Transverse colon (tissue), 4 donors: ENCODE results near the gene FAM43B. TPM values are rescaled to one million over a fixed set of nuclear protein-coding genes. Genes with fewer than 3 reads are reported as not detected.
A peak's percentile ranks its signal among the peaks of the same experiment; 100 is the strongest.

Experiments used
- DNase-seq: peaks from one replicate; pipeline ENCODE4 v3.0.0-alpha.2; 2019
- H3K27ac ChIP-seq, 4 donors: fragments of 200-600 bp; sonication (generic); 2 replicates each; pipeline ENCODE4 v1.5.1; 2016 to 2018; ENCODE audit warnings: inconsistent platforms in 4 of 4
- H3K27me3 ChIP-seq: fragments of 200-600 bp; sonication (generic); 2 replicates; pipeline ENCODE4 v1.5.1; 2017; ENCODE audit warnings: inconsistent platforms
- H3K36me3 ChIP-seq, 4 donors: fragments of 200-600 bp; sonication (generic); 2 replicates each; pipeline ENCODE4 v1.5.1; 2017 to 2019; ENCODE audit warnings: inconsistent platforms in 4 of 4
- H3K4me1 ChIP-seq, 4 donors: fragments of 200-600 bp; sonication (generic); 2 replicates each; pipeline ENCODE4 v1.5.1; 2017 to 2020; ENCODE audit warnings: inconsistent platforms in 4 of 4
- H3K4me3 ChIP-seq, 4 donors: fragments of 200-600 bp; sonication (generic); 1 replicate in 1 of 4; 2 replicates in 3 of 4; pipeline versions ENCODE4 v1.5.1 to v1.6.1; 2017 to 2019; ENCODE audit warnings: inconsistent platforms in 4 of 4
- H3K9me3 ChIP-seq, 2 donors: fragments of 200-600 bp; sonication (generic); 2 replicates each; pipeline ENCODE4 v1.5.1; 2017 to 2019; ENCODE audit warnings: inconsistent platforms in 2 of 2
- CTCF ChIP-seq, 5 experiments: fragments of 200-600 bp in 3 of 5; fragments of 450-650 bp in 2 of 5; sonication (generic) in 3 of 5; IDR thresholded peaks; 1 replicate in 2 of 5; 2 replicates in 3 of 5; pipeline ENCODE4 v1.5.1; 2016 to 2017; ENCODE audit warnings: antibody characterized with exemption in 5 of 5, inconsistent platforms in 3 of 5, mild to moderate bottlenecking in 2 of 5, moderate library complexity in 1 of 5
- EP300 ChIP-seq: sonication (generic); formaldehyde crosslinking; IDR thresholded peaks from one replicate; pipeline ENCODE4 v1.6.1; 2017; ENCODE audit warnings: antibody characterized with exemption, low read depth
- POLR2A ChIP-seq: fragments of 450-650 bp; IDR thresholded peaks from one replicate; pipeline ENCODE4 v1.6.1; 2016; ENCODE audit warnings: antibody characterized with exemption, mild to moderate bottlenecking, moderate library complexity
- POLR2AphosphoS5 ChIP-seq, 3 donors: sonication (generic); formaldehyde crosslinking; IDR thresholded peaks; one replicate each; pipeline ENCODE4 v1.6.1; 2016; ENCODE audit warnings: antibody characterized with exemption in 3 of 3
- WGBS, 2 donors: methylation state at CpG; one replicate each; pipeline ENCODE4 v1.1.5; 2018; ENCODE audit warnings: low coverage in 1 of 2; 5-methylcytosine and 5-hydroxymethylcytosine counted together
- in situ Hi-C, 4 donors: fragments of 200-750 bp; cut with MboI; loops; one replicate each; pipeline versions ENCODE4 v1.15.0 to v1.15.1; 2017; ENCODE audit warnings: low sequenced_read_pairs in 3 of 4, low pct_ligation_motif_present in 1 of 4, low pct_unique_long_range_greater_than_20kb in 1 of 4
- intact Hi-C: fragments of 100-400 bp; cut with DNase I; formaldehyde crosslinking; loops from one replicate; pipeline ENCODE4 v1.15.1; 2023; ENCODE audit warnings: low total_unique reads
- total RNA-seq, 4 donors: library from RNA; depleted of rRNA; stranded (reverse); fragments of >200 nt; gene quantifications; one replicate each; pipeline ENCODE4 v1.1.0, GENCODE V29; 2016

The FAM43B gene
- total RNA-seq, 4 donors from 2014 or later, result not detected

- in situ Hi-C loops, result loop anchor here in 1 of 4 donors (25.0 kb wide), 1 partner anchor 666 kb away; no protein-coding TSS in a partner anchor
- no peak for TF ChIP-seq CTCF (IDR thresholded peaks at IDR 0.05)
- no peak for TF ChIP-seq POLR2A
- no peak for TF ChIP-seq POLR2AphosphoS5 (IDR thresholded peaks at IDR 0.05)
- TF ChIP-seq EP300, result no peak
These were observed 5.7 kb upstream of the FAM43B start for GRCh38 chr1:20546637-20547036.

GRCh38 chr1:20551161-20551560 lies 1.2 kb upstream of the FAM43B start:
- Histone ChIP-seq H3K9me3 (no peaks in the 10 kb centered on the region), H3K36me3 (no peaks in the 10 kb centered on the region), H3K27ac (no peak overlapping the region), H3K4me3 (no peak overlapping the region), H3K4me1 (peaks cover 0 to 22% (median 10%) of the 10 kb centered on the region in 4 donors), H3K27me3 (peaks cover 91% of the 10 kb centered on the region)
- in situ Hi-C loops (no loop called here), intact Hi-C loops (no loop called here)
- 39 to 40% methylated on average over 3 of the region's 3 CpGs for WGBS, 2 donors
- no peak for TF ChIP-seq POLR2AphosphoS5 (IDR thresholded peaks at IDR 0.05)
- no peak for TF ChIP-seq CTCF (IDR thresholded peaks at IDR 0.05)
- no peak for TF ChIP-seq POLR2A
- no peak for TF ChIP-seq EP300
- DNase-seq, result no peak

More at GRCh38 chr1:20546637-20547036, 5.7 kb upstream of the FAM43B start:
- Histone ChIP-seq H3K36me3 (no peaks in the 10 kb centered on the region), H3K4me1 (no peaks in the 10 kb centered on the region), H3K27ac (no peak overlapping the region), H3K9me3 (no peaks in the 10 kb centered on the region), H3K27me3 (peaks cover 85% of the 10 kb centered on the region), H3K4me3 (no peak overlapping the region)
- no peak for DNase-seq
- intact Hi-C loops, result no loop called here
- 78 to 100% methylated on average over 2 to 3 of the region's 3 CpGs for WGBS, 2 donors

GRCh38 chr1:20552728-20553445 lies 514 bp downstream of the FAM43B start:
- in situ Hi-C loops, result no loop called here
- H3K9me3 ChIP-seq, result no peaks in the 10 kb centered on the region
- peak overlapping the region in 1 of 4 donors; percentile 34 for H3K27ac ChIP-seq
- intact Hi-C loops, result no loop called here
- TF ChIP-seq CTCF (IDR thresholded peaks at IDR 0.05) (no peak), POLR2A (no peak), POLR2AphosphoS5 (IDR thresholded peaks at IDR 0.05) (no peak), EP300 (no peak)
- H3K4me1 ChIP-seq, result peaks cover 0 to 22% (median 10%) of the 10 kb centered on the region in 4 donors
- H3K36me3 ChIP-seq, result no peaks in the 10 kb centered on the region
- WGBS, 2 donors, result 7% methylated on average over 32 of the region's 82 CpGs; no CpG with 5 or more reads in 1 of the 2 donors
- H3K4me3 ChIP-seq, result peak overlapping the region in 3 of 4 donors; percentile 13 to 35 (median 19)
- peaks cover 80% of the 10 kb centered on the region for H3K27me3 ChIP-seq
- no peak for DNase-seq

- in situ Hi-C loops, result no loop called here
- Histone ChIP-seq H3K27ac (no peak overlapping the region), H3K9me3 (no peaks in the 10 kb centered on the region), H3K4me1 (peaks cover 0 to 22% (median 10%) of the 10 kb centered on the region in 4 donors), H3K27me3 (peaks cover 57% of the 10 kb centered on the region), H3K36me3 (no peaks in the 10 kb centered on the region), H3K4me3 (no peak overlapping the region)
- intact Hi-C loops, result no loop called here
- 58% methylated on average over 7 of the region's 7 CpGs; no CpG with 5 or more reads in 1 of the 2 donors for WGBS, 2 donors
- no peak for DNase-seq
- TF ChIP-seq POLR2A (no peak), CTCF (IDR thresholded peaks at IDR 0.05) (no peak), EP300 (no peak), POLR2AphosphoS5 (IDR thresholded peaks at IDR 0.05) (no peak)
These were observed 2.8 kb downstream of the FAM43B start for GRCh38 chr1:20555025-20555757.
